CD4-positive, alpha-beta T cell treated with Interleukin-6 at 100 ng/mL for 8 hours (primary cell): ENCODE measurements around the gene PEPD.
"Not testable (repeated sequence)": the region's sequence is repeated elsewhere in the genome, so short reads cannot be mapped to it uniquely, and the experiment has no call there.

Experiments
- DNase-seq: peaks from one replicate; pipeline ENCODE4 v3.0.0-alpha.2; 2020; ENCODE audit warnings: mixed read lengths, low spot score

Gene PEPD

DNA sequence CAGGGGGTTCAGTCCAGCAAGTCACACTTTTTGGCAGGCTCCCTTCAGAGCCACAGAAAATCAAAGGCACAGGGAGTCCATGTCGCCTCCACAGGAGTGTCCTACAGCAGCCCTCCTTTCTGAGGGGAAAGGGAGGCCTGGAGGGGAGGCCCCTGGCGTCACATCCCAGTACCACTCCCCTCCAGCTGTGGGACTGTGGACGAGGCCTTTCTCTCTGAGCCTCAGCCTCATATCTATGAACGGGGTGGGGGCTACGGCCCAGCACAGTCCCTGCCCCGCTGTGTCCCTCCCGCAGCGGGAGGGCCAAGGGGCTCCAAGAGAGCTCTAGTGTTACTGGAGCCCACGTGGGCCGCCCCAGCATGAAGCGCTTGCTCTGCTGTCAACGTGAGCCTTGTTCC is 23.8 kb downstream of the PEPD start:
- DNase-seq: no peak

DNA sequence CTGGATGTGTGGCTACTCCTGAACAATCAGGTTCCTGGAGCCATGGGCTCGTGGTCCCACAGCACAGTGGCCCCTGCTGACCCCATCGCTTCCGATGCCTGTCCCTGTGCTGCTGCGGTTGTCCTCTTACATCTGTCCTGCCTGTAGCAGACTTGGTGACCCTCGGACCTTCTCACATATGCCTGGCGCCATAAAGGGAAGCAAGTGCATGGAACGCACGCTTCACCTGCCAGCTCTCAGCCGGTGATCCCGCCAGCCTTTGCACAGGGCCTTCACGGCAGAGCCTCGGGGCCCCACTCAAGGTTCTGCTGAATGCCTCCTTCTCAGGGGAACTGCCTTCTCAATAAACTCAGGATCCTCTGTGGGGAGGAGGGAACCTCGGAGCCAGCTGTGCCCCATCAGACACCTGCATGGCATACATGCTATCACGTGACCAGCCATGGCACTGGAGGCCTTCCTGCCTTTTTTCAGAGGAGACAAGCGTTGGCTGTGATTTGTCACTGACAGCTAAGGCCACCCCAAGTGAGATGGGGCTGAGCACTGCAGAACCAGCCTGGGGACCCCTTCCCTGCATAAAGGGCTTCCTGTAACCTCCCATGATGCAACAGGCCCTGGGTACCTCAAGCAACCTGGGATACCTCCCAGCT is 24.3 kb downstream of the PEPD start:
- DNase-seq: no peak

DNA sequence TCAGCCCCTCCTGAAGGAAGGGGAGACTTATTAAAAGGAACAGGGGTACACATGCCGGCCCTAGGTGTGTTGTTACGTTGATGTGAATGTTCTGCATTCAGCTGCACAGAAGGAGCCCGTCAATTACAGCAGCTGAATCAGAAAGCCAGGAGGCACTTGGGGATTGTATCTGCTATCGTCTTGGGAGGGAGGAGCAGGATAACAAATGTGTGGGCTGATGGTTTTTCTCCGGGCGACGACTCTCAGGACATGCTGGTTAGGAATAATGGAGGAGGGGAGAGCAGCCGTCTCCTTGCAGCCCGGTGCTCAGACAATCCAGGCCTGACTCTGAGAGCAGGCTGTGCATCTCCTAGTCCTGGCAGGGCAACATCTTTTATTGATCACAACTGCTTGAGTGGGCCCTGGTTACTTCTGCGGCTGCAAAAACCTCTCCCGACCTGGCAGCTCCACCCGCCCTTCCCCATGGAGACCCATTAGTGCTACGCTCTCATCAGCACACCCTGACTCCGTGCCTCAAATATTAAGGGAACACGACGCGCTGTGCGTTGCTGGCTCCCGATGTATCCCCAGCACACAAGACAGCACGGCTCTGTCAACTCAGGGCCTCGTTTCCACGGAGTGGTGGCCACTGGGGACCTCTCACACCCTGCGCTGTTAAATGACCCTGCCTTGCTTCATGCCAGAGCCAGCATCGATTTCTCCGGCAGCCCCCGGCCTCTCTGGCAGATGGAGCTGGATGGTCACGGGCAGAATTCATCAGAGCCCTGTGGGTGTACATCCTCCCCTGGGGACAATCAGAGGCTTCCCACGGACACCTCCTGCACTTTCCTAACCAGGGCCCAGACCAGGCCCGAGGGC is 25.3 kb downstream of the PEPD start:
- DNase-seq: no peak

DNA sequence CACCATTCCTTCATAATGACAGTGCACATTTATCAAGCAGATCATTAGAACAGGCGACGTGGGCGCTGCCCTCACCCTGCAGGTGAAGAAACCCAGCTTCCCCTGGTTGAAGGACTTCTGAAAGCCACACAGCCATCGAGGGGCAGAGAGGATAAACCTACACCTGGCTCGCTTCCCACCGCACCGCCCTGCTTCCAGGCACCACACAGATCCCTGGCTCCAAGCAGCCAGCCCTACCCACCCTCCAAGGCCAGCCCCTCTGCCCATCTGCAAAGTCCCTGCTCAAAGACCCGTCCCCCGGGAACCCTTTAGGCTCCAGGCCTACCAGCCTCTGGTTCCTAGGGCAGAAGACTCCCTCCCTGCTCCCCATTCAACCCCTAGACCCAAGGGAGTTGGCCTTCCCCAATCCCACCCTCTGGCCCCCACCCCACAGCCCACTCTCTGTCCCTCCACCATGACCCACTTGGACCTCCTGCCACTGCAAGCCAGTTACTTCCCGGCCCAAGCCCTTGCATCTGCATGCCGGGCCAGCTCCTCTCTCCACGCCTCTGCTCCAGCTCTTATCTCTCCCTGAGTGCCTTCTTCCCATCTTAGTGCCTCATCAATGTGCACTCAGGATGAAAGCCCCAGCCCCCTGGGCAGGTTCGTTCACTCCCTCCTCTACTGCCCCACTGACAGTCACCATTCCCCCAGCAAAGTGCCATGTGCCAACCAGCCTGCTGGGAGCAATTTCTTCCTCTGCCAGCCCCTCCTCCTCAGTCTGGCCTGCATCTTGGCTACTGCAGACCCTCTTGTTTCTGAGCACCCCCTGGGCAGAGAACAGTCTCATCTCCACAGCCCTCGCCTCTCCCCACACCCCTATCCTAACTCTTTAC is 28.0 kb downstream of the PEPD start:
- DNase-seq: no peak

DNA sequence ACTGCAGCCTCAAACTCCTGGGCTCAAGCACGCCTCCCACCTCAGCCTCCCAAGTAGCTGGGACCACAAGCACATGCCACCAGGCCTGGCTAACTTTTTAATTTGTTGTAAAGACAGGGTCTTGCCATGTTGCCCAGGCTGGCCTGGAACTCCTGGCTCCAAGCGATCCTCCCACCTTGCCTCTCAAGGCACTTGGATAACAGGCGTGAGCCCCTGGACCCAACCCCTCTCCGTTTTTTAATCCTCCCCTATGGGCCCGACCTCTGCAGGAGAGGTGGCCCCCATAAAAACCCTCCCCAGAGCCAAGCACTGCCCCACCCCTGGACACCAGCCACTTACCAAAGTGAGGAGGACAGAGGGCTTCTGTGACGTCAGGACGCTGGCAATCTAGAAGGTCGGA is 28.6 kb downstream of the PEPD start:
- DNase-seq: no peak

DNA sequence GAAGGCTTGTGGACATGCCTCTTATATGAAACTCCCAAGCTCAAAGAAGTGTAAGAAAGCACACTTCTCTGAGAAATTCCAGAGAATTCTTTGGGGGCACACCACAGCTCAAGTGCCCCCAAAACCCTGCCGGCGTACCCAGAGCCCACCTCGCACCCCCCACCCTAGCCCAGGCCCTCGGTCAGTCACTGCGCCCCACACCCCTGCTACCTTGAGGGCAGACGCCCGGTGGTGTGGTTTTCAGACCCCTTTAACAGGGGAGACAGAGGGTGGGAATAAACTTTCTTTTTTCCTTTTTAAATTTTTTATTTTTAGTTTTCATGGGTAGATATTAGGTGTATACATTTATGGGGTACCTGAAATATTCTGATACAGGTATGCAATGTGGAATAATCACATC is 29.5 kb downstream of the PEPD start:
- DNase-seq: no peak

DNA sequence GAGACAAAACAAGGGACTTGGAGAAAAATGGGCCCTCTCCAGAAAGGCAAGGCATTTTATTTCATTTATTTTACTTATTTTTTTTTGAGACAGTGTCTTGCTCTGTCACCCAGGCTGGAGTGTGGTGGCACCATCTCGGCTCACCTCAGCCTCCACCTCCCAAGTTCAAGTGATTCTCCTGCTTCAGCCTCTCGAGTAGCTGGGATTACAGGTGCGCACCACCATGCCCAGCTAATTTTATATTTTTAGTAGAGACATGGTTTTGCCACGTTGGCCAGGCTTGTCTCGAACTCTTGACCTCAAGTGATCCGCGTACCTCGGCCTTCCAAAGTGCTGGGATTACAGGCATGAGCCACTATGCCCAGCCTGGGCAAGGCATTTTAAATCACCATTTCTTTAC is 31.0 kb downstream of the PEPD start:
- DNase-seq: not testable (repeated sequence)

DNA sequence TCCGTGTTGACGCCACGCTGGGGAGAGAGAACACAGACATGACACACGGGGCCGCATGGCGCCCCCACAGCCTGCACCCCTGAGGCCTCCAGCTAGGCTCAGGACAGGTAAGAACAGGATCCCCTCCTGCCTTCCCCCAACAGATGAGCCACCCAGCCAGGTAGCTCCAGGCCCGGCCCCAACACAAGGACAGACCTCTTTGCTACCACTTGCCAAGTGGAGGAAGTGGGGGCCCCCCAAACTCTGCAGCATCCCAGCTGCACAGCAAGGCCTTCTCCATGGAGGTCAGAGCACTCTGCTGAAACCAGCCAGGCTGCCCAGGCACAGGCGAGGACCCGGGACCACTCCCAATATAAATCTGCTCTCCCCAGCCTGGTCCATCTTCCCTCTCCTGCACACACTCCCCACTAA is 31.5 kb downstream of the PEPD start:
- no peak for DNase-seq

DNA sequence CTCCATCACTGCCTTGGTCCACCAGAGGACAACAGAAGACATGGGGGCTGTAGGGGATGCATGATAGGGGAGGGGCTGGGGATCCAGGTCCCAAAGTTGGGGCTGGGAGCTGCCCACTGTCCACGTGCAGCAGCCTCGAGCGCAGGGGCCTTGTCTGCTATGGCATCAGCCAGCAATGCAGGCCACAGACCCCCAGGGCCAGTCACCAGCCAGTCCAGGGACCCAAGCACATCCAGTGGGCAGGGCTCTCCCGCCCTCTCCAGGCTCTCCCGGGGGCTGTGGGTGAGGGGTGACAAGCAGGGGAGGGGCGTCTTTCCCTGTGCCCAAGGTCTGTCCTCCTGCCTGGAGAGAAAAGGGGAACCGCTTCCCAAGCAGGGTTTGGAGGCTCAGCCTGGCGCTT is 32.8 kb downstream of the PEPD start:
- no peak for DNase-seq

DNA sequence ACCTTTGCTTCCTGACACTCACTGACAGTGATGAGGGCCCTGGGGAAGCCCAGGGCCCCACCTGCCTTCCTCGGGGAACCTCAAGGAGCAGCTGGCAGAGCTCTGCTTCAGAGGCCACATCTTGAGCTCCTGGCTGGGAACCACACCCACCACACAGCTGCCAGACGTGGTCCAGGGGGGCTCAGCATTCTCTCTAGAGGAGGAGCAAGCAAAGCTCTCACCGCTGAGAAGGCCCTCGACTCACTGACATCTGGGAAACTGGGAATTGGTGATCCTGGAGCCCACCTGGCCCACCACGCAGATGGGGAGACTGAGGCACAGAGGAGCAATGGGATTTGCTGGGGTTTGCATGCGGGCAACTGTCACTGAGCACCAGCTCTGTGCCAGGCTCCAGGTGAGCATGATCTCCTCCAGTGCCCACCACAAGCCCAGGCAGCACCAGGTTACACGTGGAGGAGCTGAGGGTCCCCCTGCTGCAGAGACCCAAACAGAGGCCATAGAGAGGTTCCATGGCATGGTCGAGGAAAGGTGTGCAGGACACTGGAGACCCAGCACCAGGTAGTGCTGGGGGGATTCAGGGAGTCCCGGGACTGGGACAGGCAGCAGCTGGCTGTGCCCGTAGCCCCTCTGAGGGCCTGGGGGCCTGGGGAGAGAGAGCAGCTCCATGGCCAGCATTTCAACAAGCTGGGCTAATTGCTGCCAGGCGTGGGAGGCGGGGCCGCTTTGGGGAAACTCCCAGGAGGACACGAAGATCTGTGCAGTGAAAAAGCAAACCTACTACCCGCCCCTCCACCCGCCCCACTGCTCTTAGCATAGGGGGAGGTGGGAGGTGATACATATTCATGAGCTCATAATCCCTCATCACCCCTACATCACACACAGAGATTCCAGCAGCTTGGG is 33.4 kb downstream of the PEPD start:
- no peak for DNase-seq

DNA sequence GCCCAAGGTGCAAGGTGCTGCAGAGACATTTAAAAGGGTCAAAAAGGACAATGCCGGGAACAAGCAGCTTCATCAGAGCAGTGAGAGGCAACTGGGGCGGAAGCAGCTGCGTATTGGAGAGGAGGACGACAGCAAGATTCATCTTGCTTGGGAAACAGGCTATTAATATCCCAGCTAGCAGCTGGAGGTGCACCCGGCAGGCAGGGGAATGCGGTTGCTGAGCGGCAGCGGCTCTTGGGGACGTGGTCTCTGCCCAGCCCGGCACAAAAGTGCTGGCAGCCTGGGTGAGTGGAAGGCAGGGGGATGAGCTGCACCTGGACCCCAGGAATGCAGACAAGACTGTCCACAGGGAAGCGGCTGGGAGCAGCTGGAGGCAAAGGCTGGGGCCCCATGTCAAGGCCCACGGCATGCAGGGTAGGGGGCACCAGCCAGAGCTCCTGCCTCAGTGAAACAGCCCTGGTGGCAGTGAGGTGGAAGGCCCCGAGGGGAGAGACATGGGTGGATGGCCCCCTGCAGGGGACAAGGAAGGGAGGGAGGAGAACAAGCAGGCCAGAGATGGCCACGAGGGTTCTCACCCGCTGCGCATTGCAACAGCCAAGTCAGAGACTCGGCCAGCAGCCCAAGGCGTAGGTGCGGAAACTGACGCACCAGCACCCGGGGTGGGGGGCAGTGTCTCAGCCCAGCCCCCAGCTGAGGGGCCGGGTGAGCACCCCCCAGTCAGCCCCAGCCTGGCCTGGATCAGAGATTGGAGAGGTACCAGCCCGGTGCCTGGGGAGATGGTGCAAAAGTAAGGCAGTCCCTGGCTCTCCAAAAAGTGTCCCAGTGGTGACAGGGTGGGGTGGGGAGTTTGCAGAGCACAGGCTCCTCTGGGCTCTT is 34.4 kb downstream of the PEPD start:
- DNase-seq: no peak

DNA sequence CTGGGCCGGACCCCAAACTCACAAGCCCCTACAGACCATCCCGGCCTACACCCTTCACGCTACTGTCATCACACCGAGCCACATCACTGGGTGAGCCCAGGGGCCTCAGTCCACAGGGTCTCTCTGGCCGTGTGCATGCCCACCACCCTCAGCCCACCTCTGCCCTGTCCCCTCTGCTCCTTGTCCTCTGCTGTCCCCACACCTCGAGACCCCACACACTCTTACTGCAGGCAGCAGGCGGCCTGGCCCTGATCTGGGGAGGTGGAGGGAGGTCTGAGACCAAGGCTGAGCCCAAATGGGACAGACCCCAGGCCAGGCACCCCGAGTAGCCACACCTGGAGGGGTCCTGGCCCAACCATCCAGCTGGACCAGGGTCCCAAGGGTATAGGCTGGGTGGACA is 35.2 kb downstream of the PEPD start:
- no peak for DNase-seq

DNA sequence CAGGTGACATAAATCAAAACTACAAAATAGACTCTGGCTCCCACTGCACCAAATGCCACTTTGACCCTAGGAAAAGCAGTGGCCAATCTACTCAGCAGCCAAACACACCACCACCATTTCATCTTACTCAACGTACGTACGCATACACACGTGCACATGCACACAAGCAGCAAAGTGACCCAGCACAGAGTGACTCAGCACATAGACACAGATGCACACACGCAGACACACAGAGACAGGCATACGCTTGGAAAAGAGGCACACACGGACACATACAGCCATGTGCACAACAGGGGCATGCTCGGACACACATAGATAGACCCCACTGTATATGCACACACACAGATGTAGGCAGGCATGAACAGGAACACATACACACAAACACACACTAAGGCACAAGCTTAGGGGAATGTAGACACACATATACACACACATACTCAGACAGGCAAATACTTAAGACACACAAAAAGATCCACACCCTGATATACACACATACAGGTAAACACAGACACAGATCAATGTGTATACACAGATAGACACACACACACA is 37.3 kb downstream of the PEPD start:
- DNase-seq: no peak

DNA sequence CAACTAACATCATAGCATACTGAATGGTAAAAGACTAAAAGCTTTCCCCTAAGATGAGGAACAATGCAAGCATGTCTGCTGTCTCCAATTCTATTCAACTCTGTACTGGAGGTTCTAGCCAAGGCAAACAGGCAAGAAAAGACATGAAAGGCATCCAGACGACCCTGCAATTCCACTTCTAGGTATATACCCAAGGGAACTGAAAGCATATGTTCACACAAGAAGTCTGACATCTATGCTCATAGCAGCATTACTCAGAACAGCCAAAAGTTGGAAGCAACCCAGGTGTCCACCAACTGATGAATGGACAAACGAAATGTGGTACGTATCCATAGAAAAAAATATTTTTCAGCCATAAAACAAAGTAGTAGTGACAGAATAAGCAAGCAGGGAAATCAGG is 39.1 kb downstream of the PEPD start:
- no peak for DNase-seq

DNA sequence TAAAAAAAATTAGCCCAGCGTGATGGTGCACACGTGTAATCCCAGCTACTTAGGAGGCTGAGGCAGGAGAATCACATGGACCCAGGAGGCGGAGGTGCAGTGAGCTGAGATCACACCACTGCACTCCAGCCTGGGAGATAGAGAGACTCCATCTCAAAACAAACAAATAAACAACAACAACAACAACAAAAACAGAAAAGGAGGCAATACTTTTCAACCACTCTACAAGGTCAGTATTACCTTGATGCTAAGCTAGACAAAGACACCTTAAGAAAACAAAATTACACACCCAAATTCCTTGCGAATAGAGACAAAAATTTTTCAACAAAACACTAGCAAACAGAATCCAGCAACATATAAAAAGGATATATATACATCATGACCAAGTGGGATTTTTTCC is 39.7 kb downstream of the PEPD start:
- DNase-seq: no peak

DNA sequence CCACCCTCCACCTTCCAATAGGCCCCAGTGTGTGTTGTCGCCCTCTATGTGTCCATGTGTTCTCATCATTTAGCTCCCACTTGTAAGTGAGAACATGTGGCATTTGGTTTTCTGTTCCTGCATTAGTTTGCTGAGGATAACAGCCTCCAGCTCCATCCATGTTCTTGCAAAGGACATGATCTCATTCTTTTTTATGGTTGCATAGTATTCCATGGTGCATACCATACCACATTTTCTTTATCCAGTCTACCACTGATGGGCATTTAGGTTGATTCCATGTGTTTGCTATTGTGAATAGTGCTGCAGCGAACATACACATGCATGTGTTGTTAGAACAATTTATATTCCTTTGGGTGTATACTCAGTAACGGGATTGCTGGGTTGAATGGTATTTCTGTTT is 42.0 kb downstream of the PEPD start:
- DNase-seq: not testable (repeated sequence)

DNA sequence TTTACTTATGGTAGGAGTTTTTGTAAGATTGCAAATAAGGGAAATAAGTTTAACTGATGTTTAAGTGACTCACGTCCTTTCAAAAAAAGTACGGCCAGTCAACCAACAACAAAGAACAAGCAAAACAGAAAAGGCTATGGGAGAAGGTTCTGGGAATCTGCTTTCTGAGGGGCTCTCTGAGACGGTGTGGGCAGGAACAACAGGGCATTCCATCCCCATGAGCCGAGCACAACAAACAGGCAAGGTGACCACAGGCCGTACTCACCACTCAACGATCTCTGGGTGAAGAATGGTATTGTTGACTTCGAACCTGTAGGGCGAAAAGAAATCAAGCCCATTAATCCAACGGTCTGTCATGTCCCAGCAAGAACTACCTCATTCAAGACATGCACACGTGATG is 43.8 kb downstream of the PEPD start:
- no peak for DNase-seq

DNA sequence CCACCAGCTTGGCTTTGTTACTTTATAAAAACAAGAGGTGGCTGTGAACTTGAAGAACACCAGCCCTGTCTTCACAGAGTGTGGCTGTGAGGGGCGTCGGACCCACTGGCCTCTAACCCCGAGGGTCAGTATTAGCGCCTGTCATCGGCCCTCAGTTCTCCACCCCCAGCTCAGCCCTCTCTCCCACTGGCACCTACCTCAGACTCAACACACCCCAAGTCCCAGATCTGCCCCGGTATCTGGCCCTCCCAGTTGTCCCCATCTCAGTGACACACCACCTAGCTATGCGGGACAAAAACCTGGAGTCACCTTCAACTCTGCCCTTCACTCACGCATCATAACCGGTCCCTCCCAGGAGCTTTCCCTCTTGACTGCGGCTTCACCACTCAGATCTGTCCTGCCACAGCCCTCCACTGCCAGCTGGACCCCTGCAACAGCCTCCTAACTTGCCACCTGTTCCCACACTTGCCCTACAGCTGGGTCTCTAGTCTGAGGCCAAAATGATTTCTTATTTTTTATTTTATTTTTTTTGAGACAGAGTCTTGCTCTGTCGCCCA is 45.4 kb downstream of the PEPD start:
- DNase-seq: no peak

DNA sequence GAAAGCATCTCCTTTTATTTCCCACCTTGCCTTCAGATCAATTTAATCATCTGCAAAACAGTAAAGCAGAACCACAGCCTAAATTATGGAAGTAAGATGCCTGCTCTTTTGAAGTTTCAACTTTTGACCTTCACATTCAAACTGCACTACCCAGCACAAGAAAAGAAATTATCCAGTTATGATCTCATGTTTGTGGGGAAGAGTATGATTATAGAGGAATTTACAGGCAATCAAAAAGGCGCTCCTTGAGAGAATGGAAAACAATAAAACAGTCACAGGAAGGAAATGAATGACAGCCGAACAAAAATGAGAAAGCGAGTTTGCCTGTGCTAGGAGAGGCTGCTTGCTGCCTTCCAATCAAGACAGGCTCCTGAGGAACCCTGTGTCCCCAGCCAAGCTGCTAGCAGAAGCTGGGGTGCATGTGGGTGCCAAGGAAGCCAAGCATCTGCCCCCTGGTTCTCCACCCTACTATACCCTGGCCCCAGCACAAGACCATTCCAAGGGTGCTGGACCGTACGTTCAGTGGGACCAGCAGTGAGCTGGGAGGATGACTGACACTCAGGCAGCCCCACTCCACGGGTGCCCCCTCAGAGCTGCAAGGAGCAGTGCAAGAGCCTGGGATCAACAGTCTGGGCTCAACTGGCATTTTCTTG is 47.8 kb downstream of the PEPD start:
- DNase-seq: no peak
